GM18502 (cell line): Measurements from ENCODE around the gene LCLAT1.

Experiments
- ATAC-seq: cut with Tn5 transposase; IDR thresholded peaks from one replicate; pipeline ENCODE4 v1.9.1; 2021; ENCODE audit warnings: mild to moderate bottlenecking; ENCODE audit not compliant: unreplicated experiment, poor library complexity

The LCLAT1 gene

DNA sequence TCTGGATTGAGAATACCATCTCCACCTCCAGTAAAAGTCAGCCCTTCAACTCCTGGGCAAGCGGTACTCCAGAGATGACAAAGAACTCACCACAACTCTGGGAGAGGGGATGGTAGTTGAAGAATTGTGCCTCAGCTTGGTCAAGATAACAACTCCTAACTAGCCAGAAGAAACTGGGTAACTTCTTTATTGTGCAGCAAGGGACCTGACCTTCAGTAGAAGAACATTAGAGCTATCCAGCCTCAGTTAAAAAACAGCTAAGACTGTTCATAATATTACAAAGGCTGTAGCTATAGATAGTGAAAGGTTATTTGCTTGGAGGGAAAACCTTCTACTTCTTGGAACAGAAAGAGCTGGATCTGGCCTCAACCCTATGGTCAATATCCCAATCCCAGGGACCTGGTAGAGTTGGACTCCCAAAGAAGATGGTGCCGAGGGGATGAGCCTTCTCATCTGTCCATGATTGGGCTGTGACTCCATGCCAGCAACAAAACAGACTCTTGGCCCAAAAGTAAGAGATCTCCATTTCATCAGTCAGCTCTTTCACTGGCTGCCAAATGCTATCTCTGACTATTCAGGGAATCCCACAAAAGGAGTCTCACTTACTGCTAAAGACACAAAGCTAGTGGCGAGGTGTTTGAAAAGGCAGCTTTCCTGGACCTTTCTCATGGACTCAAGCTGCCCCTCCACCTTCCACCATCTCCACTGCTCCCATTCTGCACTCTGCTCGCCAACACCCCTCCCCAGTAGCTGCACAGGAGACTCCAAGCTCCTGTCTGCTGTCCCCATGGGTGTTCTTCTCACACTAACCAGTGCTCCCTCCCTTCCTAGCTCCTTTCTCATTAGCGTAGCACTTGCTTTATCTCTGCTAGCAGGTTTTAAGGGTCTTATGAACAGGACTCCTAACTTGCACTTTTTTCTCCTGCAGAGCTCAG is 214.4 kb downstream of the LCLAT1 start:
- ATAC-seq, result no peak

DNA sequence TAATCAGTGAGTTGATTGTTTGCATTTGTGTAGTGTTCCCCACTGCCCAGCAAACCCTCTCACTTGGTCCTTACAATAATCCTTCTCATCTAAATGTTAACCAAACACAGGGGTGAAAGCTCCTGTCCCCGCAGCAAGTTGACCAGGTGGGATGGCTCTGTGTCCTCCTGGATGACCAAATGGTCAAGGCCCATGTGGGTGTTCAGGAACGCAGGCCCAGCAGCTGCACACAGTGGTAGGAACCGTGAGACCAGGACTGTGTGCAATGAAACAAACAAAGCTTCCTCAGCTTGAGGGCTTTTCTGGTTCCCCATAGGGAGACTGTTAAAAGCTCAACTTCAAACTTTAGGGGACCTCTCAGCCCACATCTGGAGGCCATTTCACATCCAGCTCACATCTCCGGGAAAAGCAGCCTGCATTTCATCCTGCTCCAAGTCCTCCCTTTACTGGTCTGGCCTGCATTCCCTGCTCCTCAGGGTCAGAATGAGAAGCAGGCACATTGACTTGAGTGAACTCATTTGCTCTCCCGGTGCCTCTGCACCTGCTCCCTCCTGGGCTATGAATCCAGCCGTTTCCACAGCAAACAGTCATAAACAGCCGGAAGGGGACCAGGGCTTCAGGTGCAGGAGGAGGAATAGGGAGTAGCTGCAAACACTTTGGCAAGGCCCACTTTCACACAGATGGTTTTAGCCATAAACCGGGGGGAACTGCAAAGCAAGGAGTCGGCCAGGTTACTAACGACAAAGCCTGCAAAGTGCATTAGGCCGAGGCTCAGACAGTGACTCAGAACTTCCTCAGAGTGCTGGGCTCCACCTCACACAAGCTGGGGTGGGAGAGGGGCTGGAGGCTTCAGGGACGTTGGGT is 215.5 kb downstream of the LCLAT1 start:
- no peak for ATAC-seq

DNA sequence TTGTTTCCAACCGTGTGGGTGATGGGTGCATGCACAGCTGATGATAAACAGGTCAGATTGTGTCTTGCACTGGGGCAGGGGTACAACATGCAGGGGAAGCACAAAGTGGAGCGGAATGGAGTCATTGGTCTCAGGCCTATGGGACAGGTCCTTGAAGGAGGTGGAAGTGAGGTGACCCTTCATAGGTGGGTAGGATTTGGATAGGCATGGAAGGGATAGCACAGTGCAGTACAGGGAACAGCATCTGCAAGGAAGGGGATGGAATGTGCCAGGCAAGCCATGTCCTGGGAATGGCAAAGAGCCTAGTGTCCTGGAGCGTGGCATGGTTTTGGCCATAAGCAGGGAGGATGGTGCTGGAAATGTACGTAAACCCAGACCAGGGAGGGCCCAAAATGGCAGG is 216.3 kb downstream of the LCLAT1 start:
- ATAC-seq, result no peak

DNA sequence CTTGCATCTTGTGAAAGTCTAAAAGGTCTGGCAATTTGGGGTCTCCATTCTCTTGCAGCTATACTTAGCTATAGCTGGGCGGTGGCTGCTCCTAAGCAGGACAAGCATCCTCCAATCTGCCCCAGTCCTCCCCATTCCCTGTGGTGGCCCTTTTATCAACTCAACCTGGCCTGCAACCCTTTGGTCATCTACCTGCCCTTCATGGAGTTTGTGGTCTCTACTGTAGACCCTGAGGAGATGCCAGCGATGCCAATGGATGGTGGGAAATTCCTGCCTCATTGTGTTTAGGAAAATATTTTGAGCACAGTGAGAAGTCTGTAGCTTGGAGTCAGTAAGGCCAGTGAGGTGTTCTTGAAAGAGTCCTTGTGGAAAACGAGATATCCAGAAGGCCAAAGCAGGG is 216.8 kb downstream of the LCLAT1 start:
- no peak for ATAC-seq

DNA sequence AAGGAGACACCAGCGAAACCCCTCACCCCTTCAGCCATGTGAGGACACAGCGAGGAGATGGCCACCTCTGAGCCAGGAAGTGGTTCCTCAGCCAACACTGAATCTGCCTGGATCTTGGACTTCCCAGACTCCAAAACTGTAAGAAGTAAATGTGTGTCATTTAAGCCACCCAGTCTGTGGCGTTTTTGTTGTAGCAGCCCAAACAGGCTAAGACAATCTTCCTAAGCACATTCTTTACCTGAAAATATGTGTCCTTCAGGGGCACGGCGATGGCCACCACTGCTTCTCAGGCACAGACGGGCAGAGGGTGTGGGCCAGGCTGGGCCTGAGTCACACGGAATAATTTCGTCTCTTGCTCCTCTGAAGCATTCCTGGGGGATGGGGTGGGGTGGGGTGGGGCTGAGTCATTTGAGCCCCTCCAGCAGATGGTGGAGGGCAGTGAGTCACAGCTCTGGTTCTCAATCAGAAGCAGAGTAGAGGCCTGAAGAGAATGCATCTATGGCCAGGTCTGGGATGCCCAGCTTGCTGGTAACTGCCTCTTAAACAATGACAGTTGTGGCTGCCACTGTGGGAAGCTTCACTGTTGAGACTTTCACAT is 217.8 kb downstream of the LCLAT1 start:
- ATAC-seq, result no peak

DNA sequence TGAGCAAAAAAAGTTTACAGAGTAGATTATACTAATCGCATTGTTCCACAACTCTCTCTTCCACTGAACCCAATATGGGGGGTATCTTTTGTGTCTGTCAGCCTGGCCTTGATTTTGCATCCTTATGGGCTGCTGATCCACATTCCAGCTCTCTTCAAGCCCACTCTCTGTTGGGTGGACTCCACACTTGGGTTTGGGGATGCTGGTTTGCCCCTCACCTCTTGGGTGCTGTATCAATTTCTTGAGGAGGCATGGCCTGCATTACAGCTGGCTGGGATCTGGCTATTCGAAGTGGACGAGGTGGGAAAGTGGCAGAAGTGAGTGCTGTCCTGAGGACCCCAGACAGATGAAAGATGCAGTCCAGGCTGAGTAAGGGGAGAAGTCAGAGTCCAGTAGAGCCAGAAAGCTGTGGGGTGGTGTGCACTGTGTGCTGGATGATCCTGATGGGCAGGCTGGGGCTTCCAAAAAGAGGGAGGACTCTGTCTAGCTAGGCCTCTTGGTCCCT is 218.8 kb downstream of the LCLAT1 start:
- no peak for ATAC-seq

DNA sequence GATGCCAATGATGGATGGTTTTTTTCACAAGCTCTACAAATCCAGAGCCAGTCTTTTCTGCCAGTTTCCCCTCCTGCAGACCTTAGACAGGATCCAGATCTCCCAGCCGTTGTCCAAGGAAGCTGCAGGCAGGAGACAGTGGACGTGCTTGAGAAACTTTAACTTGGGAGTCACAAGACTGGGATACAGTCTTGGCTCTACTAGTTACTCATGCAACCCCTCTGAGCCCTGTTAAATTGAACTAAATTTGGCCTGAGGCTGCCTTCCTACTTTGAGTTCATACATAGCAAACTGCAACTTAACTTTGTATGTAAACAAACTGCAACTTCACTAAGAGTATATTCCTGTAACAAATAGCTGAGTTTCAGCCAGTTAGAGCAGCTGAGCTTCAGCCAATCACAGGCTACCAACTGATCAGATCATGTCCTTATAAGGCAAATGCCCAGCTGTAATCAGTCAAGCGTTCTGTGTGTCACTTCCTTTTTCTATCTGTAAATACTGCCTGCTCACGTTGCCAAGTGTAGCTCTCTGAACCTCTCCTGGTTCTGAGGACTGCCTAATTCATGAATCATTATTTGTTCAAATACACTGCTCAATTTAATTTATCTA is 219.3 kb downstream of the LCLAT1 start:
- ATAC-seq, result peak; percentile 50

DNA sequence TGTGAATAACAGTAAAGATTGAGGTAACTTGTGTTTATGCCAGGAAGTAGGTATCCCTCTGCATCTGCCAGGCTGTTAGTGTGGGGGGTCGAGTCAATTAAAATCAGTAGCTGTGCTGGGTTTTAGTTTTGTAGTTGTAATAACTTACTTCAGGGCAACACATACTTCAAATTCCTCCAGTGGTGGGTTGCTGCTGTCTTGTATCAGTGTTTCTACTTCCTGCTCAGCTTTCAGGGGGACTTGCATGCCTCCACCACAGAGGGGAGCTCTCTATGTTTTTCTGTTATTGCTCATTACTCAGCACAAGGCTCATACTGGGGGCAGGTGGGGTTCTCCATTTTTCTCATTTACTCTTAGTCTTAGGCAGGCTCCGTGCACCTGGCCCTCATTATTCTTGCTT is 223.4 kb downstream of the LCLAT1 start:
- no peak for ATAC-seq

DNA sequence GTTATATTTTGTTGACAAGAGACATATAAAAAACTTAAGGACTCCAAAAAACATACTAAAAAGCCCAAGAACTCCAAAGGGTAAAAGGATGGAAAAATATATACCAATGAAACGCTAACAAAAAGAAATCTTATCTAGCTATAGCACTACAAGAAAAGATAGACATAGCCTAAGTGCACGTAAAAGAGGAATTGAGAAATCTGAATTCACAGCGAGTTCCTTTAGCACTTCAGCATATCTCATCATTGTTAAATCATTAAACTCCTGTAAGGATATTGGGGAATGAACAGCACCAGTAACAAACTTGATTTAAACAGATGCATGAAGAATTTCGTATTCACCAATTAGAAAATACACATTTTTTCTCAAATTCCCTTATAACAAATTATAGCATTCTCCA is 226.1 kb downstream of the LCLAT1 start:
- no peak for ATAC-seq

DNA sequence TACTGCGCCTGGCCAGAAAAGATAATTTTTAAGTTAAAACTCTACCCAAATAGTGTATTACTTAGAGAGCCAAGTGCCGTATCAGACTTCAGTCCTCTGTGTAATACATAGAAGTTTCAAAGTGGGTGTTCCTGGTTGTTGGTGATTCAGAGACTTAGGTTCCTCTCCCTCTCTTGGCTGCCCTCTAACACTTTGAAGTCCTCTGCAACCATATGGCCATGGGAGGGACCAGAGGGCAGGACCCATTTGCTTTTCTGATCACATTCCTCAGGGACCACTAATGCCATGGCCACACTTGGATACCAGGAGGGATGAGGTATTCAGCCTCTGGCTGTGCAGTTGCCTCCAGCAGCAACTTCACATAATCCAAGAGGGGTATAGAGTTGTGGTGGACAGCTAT is 228.7 kb downstream of the LCLAT1 start:
- no peak for ATAC-seq

DNA sequence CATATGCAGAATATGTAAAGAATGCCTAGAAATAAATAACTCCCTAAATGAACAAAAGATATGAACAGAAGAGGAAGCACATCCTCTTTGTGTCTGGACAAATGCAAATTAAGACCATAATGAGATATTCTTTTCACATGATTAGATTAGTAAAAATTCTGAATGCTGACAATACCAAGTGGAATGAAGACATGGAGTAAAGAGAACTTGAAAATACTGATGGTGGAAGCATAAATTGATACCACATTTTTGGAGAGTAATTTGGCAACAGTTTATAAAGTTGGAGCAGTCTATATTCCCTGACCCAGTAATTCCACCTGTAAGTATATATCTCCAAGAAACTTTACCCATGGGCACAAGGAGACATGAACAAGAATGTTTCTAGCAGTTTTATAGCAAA is 230.2 kb downstream of the LCLAT1 start:
- no peak for ATAC-seq

DNA sequence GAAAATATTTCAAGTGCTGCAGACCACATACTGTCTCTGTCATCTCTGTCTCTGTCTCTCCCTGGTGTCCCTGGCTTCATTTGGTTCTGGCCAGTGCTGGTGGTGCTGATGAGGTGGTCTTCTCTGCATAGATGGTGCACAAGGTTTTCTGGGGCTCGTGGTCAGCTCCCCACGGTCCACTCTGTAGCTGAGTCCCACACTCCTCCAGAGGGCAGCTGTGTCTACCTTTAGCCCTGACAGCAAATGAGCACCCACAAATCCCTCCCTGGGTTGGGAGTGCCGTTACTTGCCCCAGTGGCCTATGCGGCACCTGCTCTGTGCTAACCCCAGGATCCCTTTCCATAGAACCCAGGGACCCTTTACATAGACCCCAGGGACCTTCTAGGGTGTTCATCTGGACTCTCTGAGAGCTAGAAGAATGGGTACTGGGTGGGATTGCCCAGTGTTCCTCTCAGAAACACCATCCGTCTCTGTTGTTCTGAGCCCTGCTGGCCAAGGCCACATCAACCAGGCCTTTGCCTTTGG is 230.9 kb downstream of the LCLAT1 start:
- ATAC-seq, result no peak

DNA sequence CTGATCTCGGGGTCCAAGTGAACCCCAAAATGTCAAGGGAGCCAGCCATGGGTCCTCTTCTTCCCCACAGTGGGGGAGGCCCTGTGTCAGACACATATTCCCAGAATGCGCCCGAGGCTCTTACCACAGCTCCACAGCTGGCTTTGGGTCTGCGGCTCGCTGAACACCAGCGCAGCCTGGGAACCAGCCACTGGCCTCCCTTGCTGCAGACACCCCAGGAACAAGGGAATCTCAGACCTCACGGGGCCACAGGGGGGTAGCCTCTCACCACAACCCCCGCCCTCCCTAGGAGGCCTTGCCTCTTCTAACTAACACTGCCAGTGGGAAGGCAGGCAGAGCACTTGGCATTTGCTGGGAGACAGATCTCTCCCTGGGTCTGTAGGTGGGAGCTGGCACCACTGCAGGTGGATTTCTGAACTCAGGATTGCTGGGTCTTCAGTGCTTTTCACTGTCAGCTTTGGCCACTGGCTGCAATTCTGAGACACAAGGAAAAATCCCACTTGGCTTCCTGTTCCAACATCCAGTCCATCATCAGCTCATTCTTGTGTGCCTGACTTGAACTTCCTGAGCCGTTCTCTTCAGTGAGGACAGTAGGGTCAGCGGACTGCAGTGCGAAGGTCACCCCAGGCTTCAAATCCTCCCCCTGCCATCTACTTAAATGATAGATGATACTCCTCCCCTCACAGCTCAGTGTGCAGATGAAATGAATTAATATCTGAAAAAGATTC is 231.5 kb downstream of the LCLAT1 start:
- no peak for ATAC-seq

DNA sequence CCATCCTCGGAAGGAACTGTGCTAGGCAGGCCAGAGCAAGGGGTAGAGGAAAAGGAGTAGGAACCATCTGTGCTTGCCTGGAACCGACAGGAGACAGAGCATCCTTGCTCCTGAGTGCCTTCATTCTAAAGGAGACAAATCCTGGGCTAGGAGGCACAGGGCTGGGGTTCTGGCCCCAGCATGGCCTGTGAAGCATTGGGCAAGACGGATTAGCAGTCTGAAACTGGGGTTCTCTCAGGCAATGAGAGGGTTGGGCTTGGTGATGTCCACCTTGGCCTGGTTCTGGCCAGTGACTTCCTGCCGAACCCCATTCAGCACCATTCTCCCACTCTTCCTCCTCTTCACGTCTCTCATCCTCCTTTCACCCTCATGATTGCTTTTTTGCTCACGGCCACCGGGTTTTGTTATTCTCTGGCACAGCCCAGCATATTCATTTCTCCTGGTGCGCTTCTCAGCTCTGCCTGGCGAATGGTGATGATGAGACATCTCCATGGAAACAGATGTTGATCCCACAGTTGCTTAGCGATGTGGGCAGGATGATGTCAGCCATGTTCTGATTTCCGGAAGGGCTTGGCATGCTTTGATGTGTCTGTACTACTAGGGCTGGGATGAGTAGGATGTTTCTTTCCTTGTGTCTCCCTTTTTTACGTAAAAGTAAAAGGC is 232.5 kb downstream of the LCLAT1 start:
- no peak for ATAC-seq

DNA sequence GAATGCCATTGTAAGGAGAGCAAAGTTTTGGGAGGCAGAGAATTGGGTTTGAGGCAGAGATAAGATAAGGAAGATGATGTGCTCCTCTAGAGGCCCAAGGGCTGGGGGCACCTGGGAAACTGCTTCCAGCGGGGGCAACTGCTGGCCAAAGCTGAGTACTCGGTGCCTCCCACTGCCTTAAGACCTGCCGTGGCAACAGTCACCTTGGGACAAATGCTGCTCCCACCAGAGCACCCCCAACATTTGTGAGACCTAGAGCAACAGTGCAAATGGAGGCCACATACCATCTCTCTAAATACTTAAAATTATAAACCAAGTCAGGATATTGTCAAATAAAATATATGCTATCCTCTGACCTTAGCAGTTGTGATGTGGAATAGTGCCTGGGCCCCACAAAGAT is 233.1 kb downstream of the LCLAT1 start:
- ATAC-seq, result no peak

DNA sequence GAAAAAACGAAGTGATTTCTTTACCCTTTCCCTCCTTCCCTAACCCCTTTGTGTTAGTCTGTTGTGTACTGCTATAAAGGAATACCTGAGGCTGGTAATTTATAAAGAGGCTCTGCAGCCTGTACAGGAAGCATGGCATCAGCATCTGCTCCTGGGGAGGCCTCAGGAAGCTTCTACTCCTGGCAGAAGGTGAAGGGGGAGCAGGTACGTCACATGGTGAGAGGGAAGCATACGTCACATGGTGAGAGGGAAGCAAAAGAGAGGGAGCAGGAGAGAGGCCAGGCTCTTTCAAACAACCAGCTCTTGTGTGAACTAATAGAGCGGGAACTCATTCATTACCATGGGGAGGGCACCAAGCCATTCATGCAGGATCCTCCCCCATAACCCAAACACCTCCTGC is 234.0 kb downstream of the LCLAT1 start:
- ATAC-seq, result no peak

DNA sequence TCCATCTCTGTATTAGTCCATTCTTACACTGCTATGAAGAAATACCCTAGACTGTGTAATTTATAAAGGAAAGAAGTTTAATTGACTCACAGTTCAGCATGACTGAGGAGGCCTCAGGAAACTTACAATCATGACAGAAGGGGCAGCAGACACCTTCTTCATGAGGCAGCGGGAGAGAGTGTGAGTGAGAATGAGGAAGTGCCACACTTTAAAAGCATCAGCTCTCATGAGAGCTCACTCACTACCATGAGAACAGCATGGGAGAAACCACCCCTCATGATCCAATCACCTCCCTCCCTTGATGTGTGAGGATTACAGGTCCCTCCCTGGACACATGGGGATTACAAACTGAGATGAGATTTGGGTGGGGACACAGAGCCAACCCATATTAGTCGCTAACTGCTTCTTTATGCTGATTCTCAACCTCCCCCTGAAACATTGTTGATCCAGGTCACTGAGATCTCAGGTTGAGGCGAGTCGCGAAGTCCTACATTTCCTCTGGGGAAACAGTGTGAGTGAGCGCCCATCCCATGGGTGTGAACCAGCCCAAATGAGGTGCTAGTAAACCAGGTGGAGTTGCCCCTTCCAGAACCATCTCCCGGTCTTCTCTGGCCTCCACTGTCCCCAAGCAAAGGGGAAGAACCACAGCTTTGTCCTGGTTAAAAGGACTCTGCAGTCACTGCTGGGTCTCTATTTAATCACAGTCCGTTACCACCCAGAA is 236.3 kb downstream of the LCLAT1 start:
- ATAC-seq, result no peak

DNA sequence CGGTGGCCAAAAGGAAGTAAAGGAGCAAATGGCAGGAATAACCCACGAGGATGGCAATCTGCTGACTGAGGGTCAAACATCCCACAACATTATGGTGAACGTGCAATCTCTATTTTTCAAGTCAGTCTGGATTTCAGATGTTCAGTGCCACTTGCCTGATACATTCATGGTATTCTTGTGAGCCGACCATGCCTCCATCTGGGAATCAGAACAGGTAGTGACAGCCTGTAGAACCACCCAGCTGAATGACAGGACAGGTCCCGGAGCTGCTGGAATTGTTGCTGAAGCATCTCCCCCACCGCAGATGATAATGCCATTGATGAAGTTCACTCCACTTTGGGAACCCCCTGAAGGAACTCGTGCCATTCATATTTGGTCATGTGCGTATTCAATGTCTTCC is 237.0 kb downstream of the LCLAT1 start:
- ATAC-seq, result no peak
